ENCODE measurements around the gene PBRM1.
"Not testable (repeated sequence)": the region's sequence is repeated elsewhere in the genome, so short reads cannot be mapped to it uniquely, and the experiment has no call there.

The PBRM1 gene

GRCh38 chr3:52703341-52703740, 17.6 kb upstream of the PBRM1 start:
- no peak for DNase-seq

DNA sequence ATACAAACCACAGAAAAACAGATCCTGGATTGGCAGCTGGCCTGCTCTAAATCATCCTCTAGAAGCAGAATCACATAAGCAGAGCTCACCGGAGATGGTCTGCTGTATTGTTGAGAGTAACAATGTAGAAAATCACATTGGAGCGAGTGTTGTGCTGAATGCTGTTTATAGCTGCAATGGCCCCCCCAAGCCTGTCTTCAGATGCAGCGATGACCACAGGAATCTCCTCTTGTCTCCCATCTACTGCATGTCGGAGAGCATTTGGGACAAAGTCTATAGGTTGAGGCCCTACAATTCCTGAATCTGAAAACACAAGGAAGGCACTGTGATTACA, 11.9 kb upstream of the PBRM1 start:
- DNase-seq: no peak

DNA sequence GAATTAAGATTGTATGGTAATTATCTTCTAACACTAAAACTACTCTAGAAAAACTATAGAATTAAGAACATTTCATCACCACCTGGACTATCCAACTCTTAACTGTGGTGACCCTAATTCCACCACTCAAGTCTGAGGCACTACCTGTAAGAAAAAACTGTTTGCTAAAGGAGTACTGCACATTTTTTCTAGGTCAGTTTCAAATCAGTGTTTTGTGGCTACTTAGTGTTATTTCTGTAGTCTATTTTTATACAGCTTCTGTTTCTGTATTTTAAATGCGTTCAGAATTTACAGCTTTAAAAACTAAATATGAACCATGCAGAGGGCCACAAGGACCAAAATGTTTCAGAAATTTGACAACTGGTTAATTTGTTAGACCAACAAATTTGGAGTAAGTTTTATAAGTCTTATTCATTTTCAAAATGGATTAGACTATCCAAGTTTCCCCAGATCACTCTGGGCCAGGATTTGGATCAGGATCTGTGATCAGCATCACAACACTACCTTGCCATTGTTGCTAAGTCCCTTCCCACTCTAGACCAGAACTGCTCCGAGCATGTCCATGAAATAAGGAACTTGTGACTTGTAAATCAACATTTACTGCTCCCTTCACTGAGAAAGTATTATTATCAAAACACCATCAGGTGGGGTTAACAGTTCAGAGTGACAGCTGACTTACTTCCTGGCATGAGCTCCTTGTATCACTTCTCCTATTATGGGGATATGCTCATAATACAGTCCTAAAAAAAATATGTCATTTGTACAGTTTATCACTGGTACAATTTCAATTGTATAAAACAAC, 11.3 kb upstream of the PBRM1 start:
- DNase-seq: no peak

- no peak for DNase-seq
These were observed 10.3 kb upstream of the PBRM1 start for GRCh38 chr3:52695798-52696671.

DNA sequence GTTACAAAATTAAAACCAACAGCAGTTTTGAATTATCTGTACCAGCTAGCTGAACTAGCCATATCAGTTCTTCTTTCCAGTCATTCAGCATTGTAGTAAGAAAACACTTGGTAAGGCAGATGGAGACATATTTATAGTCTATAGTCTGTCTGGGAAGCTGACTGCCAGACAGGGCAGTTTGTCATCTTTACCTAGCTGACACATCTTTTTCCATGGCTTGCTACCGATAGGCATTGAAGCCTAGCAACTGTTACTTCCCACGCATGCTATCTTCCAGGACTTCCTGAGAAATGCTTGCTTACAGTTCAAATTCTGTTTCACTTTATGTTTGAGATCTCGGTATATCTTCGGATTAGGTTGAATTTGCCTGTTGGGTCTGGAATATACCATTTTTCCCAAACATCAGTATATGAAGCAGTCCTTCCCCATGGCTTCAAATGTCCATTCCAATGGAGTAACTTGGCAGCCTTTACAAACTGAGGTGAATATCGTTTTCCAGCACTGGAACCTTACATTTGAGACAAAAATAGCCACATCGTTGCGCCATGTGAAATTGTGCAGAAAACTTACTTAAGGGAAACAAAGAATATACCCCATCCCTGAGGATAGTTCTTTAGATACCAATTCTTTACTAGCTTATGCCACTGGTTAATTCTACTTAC, 8.9 kb upstream of the PBRM1 start:
- no peak for DNase-seq

DNA sequence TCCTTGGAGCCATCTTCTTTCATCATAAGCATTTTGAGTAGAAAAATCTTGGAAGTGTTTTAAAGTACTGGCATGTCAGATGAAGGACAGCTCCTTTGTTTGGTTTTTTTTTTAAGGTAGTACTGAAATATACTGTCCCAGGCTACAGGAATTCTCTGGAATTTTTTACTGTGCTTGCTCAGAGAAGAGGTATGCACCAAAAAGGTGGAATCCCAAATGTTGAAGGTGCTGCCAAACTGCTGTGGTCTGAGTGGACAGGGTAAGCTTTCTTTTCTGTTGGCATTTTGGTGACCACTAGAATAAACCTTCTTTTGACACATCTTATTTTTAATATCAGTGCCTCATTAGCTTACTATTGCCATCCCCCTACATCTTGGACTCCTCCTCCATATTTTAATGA, 7.4 kb upstream of the PBRM1 start:
- no peak for DNase-seq

DNA sequence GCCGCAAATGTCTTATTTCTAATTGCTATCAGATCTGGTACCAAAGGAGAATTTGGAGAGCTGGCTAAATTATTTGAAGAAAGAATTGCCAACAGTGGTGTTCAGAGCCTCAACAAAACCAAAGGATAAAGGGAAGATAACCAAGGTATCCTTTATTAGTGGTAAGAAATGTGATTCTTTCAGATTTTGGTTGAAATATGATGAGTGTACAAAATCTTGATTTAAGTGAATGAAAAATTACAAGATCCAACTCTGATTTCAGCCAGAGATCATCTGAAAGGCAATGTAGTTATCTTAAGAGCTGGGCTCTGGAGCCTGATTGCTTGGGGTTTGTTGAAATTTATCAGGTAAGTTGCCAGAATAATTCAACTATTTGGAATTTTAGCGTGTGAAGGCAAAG, 4.8 kb upstream of the PBRM1 start:
- DNase-seq: no peak

DNA sequence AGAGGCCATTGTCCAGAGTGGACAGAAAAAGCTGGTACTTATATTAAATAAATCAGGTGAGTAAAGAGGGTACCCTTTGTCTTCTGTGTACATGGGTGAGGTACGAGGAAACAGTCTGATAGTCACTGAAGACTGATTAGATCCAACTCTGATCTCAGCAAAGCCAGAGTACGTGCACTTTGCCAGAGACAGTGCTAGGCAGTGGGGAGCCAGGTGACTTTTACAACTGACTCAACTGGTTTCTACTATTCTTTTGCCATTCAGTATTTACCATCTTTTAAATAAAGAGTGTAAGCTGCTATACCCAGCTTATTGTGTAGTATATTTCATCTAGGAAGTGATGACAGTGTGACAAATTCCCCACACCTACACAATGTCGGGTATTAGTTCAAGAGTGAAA, 3.4 kb upstream of the PBRM1 start:
- DNase-seq: no peak

DNA sequence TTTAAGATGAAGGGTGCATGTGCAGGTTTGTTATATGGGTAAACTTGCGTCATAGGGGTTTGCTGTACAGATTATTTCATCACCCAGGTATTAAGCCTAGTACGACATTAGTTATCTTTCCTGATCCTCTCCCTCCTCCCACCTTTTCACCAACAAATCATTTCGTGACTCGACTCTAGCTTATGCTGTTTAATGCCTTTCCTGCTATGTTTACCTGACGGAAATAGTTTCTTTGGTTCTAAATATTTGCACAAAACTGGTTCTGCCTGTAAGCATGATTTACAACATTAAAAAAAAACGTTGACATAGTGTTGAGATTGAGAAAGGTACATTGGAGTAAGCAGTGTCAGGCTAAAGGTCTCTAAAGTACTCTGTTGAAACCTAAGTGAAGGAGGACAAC, 2.6 kb upstream of the PBRM1 start:
- no peak for DNase-seq

DNA sequence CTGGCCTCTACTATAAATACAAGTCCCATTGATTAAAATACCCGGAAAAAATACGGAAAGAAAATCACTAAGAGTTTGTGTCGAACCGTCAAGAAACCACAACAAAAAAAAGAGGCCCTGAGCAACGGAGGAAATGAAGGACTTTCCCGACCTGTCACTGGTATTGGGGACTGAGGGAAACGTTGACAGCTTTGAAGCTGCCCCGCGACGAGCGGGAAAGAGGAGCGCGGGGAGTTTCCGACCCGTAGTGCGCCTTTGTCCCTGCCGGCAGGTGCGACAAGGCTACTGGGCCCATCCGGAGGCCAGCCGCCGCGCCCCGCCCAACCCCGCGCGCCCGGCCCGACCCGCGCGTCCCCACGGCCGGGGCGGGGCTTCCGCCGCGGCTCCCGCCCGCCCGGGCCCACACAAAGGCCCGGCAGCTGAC, 416 bp downstream of the PBRM1 start:
- peak; percentile 61 for DNase-seq

GRCh38 chr3:52684184-52684583, 1.5 kb downstream of the PBRM1 start:
- DNase-seq: no peak

- no peak for DNase-seq
These were observed 2.1 kb downstream of the PBRM1 start for GRCh38 chr3:52683611-52684010.

DNA sequence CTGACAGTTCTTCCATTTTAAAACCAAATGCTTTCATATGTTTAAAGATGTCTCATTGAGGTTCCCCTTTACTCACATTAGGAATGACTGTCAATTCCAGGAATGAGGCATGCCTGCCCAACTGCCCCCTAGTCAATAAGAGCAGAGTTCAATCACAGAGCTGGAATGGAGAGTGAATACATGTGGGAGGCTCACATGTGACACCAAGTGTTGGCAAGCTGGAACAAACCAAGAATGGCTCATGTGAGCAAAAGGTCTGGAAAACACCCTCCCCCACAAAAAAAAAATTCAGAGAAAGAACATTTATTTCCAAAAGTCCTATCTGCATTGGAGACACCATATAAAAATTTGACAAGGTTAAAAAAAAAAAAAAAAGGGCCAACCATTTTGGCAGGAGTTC, 3.7 kb downstream of the PBRM1 start:
- DNase-seq: no peak

DNA sequence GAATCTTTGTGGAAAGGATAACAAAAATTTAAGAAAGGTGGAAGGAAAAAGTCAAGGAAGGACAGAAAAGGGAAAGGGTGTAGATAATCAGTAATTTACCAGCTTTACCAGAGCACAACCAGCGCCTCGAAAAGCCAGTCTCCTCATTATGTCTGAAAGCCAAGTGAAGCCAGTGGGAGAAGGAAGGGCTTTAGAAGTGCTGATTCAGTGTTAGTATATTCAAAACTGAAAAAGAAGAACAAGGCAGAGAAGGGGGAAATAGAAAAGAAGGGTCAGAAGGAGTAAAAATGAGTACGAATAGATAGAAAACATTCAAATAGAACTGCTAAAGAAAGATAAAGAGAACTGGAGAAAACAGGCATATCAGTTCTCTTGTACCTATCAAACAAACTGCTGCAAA, 4.1 kb downstream of the PBRM1 start:
- no peak for DNase-seq

DNA sequence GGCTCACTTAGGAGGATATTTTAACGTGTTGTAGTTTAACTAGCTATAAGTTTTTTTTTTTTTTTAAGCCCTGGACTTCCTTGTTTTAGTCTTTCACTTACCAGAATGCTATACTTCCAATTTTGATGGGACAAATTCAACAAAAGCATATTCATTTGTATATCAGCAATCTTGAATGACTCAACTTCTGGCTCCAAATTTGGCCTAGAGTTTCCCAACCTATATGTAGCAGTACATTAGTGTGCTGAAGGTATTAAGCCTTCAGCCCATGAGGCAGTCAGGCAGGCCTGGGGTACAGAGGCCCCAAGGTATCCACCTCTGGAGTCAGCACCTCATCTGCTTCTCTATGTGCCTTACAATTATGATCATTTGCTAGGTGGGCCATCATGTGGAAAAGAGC, 5.9 kb downstream of the PBRM1 start:
- DNase-seq: no peak

DNA sequence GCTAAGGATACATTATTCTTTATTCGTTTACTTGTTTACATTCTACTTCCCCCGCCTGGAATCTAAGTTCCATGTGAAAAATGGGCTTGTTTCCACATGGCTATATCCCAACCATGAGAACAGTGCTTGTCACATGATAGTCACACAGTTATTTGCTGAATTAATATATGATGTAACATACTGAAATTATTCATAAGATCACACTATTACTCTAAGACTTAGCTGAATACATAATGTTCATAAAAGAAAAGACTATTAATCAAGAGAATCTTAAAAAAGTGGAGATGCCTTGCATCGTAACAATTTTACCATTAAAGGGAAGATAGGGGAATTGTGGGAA, 6.5 kb downstream of the PBRM1 start:
- DNase-seq: no peak

- DNase-seq: no peak
These were observed 7.2 kb downstream of the PBRM1 start for GRCh38 chr3:52678265-52679198.

- DNase-seq: not testable (repeated sequence)
These were observed 9.5 kb downstream of the PBRM1 start for GRCh38 chr3:52676201-52676600.

DNA sequence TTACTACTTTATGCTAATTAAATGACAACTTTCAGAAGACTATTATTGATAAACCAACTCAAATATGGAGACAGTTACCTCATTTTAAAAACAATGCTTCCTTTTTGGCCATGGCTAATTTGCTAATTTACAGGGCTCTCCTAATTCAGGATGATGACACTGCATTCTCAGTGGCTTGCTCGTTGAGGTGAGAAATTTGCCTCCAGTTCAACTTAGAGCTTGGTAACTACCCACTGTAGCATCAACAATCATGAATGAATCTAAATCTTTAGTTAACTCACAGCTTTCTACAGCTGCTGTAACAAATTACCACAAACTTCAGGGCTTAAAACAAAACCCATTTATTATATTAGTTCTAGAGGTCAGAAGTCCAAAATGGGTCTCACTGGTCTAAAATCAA, 14.0 kb downstream of the PBRM1 start:
- DNase-seq: no peak

DNA sequence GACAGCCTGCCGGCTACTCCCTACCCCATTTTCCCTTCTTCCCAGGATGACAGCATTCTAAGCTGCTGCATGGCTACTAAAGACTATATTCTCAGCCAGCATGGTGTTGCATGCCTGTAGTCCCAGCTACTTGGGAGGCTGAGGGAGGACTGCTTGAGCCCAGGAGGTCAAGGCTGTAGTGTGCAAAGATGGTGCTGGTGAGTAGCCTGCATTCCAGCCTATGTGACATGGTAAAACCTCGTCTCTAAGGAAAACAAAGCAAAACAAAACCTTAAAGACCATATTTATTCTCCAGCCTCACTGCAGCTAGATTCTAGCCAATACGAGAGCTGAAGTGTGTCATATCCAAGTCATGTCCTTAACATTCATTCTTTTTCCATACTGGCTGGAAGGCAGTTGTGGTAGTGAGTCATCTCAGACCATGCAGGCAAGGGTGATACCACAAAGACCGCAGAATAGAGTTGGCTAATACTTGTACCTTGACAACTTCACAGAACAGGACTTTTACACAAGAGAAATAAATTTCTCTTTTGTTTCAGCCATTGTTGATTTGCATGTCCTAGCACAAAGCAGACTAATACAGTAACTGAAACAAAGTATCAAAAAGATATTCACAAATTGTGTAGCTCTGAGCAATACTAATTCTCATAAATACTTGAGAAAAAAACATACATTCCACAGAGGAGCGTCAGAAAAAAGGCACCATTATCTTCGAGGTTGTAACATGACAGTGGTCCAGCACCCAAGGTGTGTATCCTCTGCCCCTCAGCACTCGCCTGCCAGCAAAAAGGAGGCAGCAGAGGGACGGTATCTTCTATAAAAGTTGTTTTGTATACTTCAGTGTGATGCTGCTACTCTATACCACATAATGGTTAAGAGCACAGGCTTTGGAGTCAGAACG, 14.8 kb downstream of the PBRM1 start:
- DNase-seq: no peak

GRCh38 chr3:52663098-52663497, 22.6 kb downstream of the PBRM1 start:
- DNase-seq: no peak

DNA sequence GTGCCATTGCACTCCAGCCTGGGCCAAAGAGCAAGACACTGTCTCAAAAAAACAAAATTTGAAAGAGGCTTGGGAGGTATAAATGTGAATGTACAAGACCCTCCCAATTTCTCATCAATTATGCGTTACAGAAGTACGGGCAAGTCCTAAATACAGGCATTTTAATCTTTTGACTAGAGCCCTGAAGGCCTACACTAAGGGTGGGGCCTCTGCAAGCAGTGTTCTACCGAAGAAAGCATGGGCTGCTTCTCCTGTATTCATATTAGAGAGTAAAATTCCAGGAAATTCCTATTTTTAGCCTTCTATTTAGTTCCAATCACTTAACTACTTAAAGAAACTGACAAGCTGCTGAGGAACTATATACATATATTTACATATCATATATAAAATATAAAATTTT, 25.7 kb downstream of the PBRM1 start:
- DNase-seq: no peak
